ENCODE results near the gene GABRD.

- TF ChIP-seq TOX (CRISPR knock-in tag; IDR thresholded peaks at IDR 0.05; ENCODE audit: borderline replicate concordance) (no peak), RARB (CRISPR knock-in tag; IDR thresholded peaks at IDR 0.05) (no peak), TCF4 (CRISPR knock-in tag; IDR thresholded peaks at IDR 0.05; ENCODE audit: borderline replicate concordance) (no peak), ZNF70 (CRISPR knock-in tag; IDR thresholded peaks at IDR 0.05) (no peak), ESRRG (CRISPR knock-in tag; IDR thresholded peaks at IDR 0.05) (no peak), ISL1 (CRISPR knock-in tag; IDR thresholded peaks at IDR 0.05) (no peak), GLIS3 (CRISPR knock-in tag; IDR thresholded peaks at IDR 0.05) (no peak), ZFP3 (CRISPR knock-in tag; IDR thresholded peaks at IDR 0.05) (no peak), CSRNP3 (CRISPR knock-in tag; IDR thresholded peaks at IDR 0.05) (no peak), ZNF8 (CRISPR knock-in tag; IDR thresholded peaks at IDR 0.05) (no peak), CSDC2 (CRISPR knock-in tag; IDR thresholded peaks at IDR 0.05) (no peak)
- TF ChIP-seq, protein P1, sequence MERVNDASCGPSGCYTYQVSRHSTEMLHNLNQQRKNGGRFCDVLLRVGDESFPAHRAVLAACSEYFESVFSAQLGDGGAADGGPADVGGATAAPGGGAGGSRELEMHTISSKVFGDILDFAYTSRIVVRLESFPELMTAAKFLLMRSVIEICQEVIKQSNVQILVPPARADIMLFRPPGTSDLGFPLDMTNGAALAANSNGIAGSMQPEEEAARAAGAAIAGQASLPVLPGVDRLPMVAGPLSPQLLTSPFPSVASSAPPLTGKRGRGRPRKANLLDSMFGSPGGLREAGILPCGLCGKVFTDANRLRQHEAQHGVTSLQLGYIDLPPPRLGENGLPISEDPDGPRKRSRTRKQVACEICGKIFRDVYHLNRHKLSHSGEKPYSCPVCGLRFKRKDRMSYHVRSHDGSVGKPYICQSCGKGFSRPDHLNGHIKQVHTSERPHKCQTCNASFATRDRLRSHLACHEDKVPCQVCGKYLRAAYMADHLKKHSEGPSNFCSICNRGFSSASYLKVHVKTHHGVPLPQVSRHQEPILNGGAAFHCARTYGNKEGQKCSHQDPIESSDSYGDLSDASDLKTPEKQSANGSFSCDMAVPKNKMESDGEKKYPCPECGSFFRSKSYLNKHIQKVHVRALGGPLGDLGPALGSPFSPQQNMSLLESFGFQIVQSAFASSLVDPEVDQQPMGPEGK (CRISPR knock-in tag; IDR thresholded peaks at IDR 0.05; ENCODE audit: borderline replicate concordance), result no peak
- TF ChIP-seq, protein P2, sequence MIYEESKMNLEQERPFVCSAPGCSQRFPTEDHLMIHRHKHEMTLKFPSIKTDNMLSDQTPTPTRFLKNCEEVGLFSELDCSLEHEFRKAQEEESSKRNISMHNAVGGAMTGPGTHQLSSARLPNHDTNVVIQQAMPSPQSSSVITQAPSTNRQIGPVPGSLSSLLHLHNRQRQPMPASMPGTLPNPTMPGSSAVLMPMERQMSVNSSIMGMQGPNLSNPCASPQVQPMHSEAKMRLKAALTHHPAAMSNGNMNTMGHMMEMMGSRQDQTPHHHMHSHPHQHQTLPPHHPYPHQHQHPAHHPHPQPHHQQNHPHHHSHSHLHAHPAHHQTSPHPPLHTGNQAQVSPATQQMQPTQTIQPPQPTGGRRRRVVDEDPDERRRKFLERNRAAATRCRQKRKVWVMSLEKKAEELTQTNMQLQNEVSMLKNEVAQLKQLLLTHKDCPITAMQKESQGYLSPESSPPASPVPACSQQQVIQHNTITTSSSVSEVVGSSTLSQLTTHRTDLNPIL (CRISPR knock-in tag; IDR thresholded peaks at IDR 0.05; ENCODE audit: low read depth), result no peak
Observed at GRCh38 chr1:1990222-1990621, 28.9 kb upstream of the GABRD start.
